Peyer's patch (tissue), 4 donors: ENCODE data around the gene SOD2.

Experiments
- POLR2A ChIP-seq, 2 donors: fragments of 450-650 bp; IDR thresholded peaks; one replicate each; pipeline ENCODE4 v1.5.1; 2017; ENCODE audit warnings: antibody characterized with exemption in 2 of 2, mild to moderate bottlenecking in 2 of 2, moderate library complexity in 2 of 2
- TF ChIP-seq, protein P1 (sequence below), 6 experiments: fragments of 450-650 bp in 4 of 6; fragments of 200-600 bp in 2 of 6; sonication (generic) in 1 of 6; IDR thresholded peaks; one replicate each; pipeline ENCODE4 v1.5.1; 2017 to 2019; ENCODE audit warnings: antibody characterized with exemption in 6 of 6, mild to moderate bottlenecking in 3 of 6, moderate library complexity in 1 of 6

DNA sequence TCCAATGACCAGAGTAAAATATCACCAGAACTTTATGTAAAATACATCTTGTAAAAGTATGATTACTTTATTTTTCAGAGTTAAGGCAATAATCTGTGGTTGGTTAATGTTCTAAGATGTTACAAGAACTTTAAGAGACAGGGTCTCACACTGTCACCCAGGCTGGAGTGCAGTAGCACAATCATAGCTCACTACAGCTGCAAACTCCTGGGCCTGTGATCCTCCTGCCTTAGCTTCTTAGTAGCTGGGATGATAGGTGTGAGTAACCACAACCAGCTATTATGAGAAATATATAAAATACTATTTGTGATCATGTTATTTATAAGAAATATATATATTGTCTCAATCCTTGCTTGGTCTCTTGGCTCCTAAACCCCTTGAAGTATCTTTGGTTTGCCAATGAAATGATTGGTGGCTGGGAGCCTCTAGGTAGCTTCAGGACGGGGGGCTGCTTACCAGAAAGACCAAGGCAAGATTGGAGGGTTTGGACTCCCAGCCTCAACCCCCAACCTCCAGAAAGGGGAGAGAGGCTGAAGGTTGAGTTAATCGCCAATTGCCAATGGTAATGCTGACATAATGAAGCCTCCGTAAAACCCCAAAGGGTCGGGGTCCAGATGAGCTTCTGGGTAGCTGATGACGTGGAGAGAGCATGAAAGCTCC lies 15.4 kb downstream of the SOD2 start:
- TF ChIP-seq, protein P1, sequence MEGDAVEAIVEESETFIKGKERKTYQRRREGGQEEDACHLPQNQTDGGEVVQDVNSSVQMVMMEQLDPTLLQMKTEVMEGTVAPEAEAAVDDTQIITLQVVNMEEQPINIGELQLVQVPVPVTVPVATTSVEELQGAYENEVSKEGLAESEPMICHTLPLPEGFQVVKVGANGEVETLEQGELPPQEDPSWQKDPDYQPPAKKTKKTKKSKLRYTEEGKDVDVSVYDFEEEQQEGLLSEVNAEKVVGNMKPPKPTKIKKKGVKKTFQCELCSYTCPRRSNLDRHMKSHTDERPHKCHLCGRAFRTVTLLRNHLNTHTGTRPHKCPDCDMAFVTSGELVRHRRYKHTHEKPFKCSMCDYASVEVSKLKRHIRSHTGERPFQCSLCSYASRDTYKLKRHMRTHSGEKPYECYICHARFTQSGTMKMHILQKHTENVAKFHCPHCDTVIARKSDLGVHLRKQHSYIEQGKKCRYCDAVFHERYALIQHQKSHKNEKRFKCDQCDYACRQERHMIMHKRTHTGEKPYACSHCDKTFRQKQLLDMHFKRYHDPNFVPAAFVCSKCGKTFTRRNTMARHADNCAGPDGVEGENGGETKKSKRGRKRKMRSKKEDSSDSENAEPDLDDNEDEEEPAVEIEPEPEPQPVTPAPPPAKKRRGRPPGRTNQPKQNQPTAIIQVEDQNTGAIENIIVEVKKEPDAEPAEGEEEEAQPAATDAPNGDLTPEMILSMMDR (IDR thresholded peaks at IDR 0.05), result no peak
- TF ChIP-seq POLR2A (IDR thresholded peaks at IDR 0.05), result no peak
